ENCODE measurements around the gene ANKRD30B. TPM values are rescaled to one million over a fixed set of nuclear protein-coding genes. Genes with fewer than 3 reads are reported as not detected.

Gene ANKRD30B
- total and polyA plus RNA-seq, 9 of the 15 experiments (the other 6 are each of a cell fraction or from before 2014, with no cell fraction given): not detected

GRCh38 chr18:14776801-14777200, 28.8 kb downstream of the ANKRD30B start:
- Histone ChIP-seq H3K4me3 (no peak overlapping the region), H3K4me1 (replicated peaks in 1 of 2; ENCODE audit: control insufficient read depth in 2 of 2, insufficient read depth in 2 of 2, low read length in 2 of 2) (no peaks in the 10 kb centered on the region), H3K27me3 (ENCODE audit: control insufficient read depth in 2 of 2, insufficient read depth in 2 of 2, low read length in 2 of 2) (no peaks in the 10 kb centered on the region), H3K9me3 (replicated peaks; ENCODE audit: control insufficient read depth, insufficient read depth, low read depth, low read length) (no peaks in the 10 kb centered on the region), H4K20me1 (replicated peaks; ENCODE audit: control insufficient read depth, insufficient read depth, low read length) (no peaks in the 10 kb centered on the region), H3K9ac (ENCODE audit: insufficient read depth in 1 of 2, low read depth in 2 of 2, low read length in 2 of 2) (no peak overlapping the region), H3K27ac (ENCODE audit: extremely low read depth, low read depth, low read length) (no peak overlapping the region), H3K4me2 (ENCODE audit: insufficient read depth, low read length) (no peak overlapping the region), H3K9me1 (ENCODE audit: control insufficient read depth, insufficient read depth, low read length) (no peaks in the 10 kb centered on the region), H2AFZ (ENCODE audit: low read depth, low read length) (no peak overlapping the region), H3K79me2 (ENCODE audit: control insufficient read depth, insufficient read depth, low read length) (no peaks in the 10 kb centered on the region), H3K36me3 (ENCODE audit: control insufficient read depth, insufficient read depth, low read length) (no peaks in the 10 kb centered on the region)
- no TSS peak for BruUV-seq (replicated peaks)
- POLR2A ChIA-PET: no interaction called here
- 0% methylated on average over 2 of the region's 2 CpGs for WGBS (ENCODE audit: insufficient coverage, low coverage, missing lambda C conversion rate)
- no peak for ATAC-seq
- in situ Hi-C loops (cut with MboI) (no loop called here), intact Hi-C loops (cut with micrococcal nuclease) (no loop called here)
- no peak for DNase-seq (ENCODE audit: extremely low read depth in 1 of 4, low spot score in 3 of 4)
- CTCF ChIA-PET (ENCODE audit: low intra/inter-chr PET ratio): no interaction called here
- no peak for FAIRE-seq
- TF ChIP-seq TAF9B (IDR thresholded peaks at IDR 0.05; ENCODE audit: partially characterized antibody) (no peak), EWSR1 (IDR thresholded peaks at IDR 0.05; ENCODE audit: borderline replicate concordance, low read depth, partially characterized antibody) (no peak), MTA1 (IDR thresholded peaks at IDR 0.05; ENCODE audit: borderline replicate concordance) (no peak), ZNF780A (CRISPR knock-in tag; IDR thresholded peaks at IDR 0.05) (no peak), TAL1 (IDR thresholded peaks at IDR 0.05) (no peak), ZNF431 (CRISPR knock-in tag; IDR thresholded peaks at IDR 0.05) (no peak), GABPB2 (CRISPR knock-in tag; conservative IDR thresholded peaks at IDR 0.05) (no peak), U2AF1 (optimal IDR thresholded peaks at IDR 0.05; ENCODE audit: low read depth, low read length) (no peak), ARID2 (IDR thresholded peaks at IDR 0.05) (no peak), RBM17 (IDR thresholded peaks at IDR 0.05; ENCODE audit: borderline replicate concordance, low read depth, low read length) (no peak), CEBPB (tag; IDR thresholded peaks at IDR 0.05) (no peak), ZNF311 (CRISPR knock-in tag; IDR thresholded peaks at IDR 0.05) (no peak), HDGF (IDR thresholded peaks at IDR 0.05) (no peak)
- TF ChIP-seq, protein P1, sequence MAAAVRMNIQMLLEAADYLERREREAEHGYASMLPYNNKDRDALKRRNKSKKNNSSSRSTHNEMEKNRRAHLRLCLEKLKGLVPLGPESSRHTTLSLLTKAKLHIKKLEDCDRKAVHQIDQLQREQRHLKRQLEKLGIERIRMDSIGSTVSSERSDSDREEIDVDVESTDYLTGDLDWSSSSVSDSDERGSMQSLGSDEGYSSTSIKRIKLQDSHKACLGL (CRISPR knock-in tag; IDR thresholded peaks at IDR 0.05; ENCODE audit: borderline replicate concordance, poor library complexity, severe bottlenecking): no peak
- TF ChIP-seq, protein P2, sequence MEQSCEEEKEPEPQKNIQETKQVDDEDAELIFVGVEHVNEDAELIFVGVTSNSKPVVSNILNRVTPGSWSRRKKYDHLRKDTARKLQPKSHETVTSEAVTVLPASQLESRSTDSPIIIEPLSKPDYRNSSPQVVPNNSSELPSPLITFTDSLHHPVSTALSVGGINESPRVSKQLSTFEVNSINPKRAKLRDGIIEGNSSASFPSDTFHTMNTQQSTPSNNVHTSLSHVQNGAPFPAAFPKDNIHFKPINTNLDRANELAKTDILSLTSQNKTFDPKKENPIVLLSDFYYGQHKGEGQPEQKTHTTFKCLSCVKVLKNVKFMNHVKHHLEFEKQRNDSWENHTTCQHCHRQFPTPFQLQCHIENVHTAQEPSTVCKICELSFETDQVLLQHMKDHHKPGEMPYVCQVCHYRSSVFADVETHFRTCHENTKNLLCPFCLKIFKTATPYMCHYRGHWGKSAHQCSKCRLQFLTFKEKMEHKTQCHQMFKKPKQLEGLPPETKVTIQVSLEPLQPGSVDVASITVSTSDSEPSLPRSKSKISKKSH (CRISPR knock-in tag; IDR thresholded peaks at IDR 0.05): no peak
- TF ChIP-seq, protein P3, sequence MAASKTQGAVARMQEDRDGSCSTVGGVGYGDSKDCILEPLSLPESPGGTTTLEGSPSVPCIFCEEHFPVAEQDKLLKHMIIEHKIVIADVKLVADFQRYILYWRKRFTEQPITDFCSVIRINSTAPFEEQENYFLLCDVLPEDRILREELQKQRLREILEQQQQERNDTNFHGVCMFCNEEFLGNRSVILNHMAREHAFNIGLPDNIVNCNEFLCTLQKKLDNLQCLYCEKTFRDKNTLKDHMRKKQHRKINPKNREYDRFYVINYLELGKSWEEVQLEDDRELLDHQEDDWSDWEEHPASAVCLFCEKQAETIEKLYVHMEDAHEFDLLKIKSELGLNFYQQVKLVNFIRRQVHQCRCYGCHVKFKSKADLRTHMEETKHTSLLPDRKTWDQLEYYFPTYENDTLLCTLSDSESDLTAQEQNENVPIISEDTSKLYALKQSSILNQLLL (CRISPR knock-in tag; IDR thresholded peaks at IDR 0.05; ENCODE audit: borderline replicate concordance): no peak
